ENCODE data around the gene OTOF.

Gene OTOF

GRCh38 chr2:26449278-26450030 lies 28.5 kb downstream of the OTOF start:
- no peak for DNase-seq

- no peak for DNase-seq
These were observed 29.3 kb downstream of the OTOF start for GRCh38 chr2:26448651-26449050.

- no peak for DNase-seq
These were observed 33.7 kb downstream of the OTOF start for GRCh38 chr2:26444236-26444635.

- DNase-seq: no peak
These were observed 35.2 kb downstream of the OTOF start for GRCh38 chr2:26442707-26443106.

- DNase-seq: no peak
These were observed 35.6 kb downstream of the OTOF start for GRCh38 chr2:26442301-26442700.

- no peak for DNase-seq
These were observed 39.0 kb downstream of the OTOF start for GRCh38 chr2:26438926-26439325.

GRCh38 chr2:26438526-26438925 lies 39.4 kb downstream of the OTOF start:
- no peak for DNase-seq

- DNase-seq: no peak
These were observed 42.8 kb downstream of the OTOF start for GRCh38 chr2:26435106-26435505.

- DNase-seq: no peak
These were observed 45.1 kb downstream of the OTOF start for GRCh38 chr2:26432859-26433258.

- DNase-seq: no peak
These were observed 45.6 kb downstream of the OTOF start for GRCh38 chr2:26432363-26432762.

GRCh38 chr2:26430826-26431225 lies 47.1 kb downstream of the OTOF start:
- no peak for DNase-seq

- peak; percentile 55 for DNase-seq
These were observed 47.9 kb downstream of the OTOF start for GRCh38 chr2:26429779-26430578.

GRCh38 chr2:26428846-26429245 lies 49.1 kb downstream of the OTOF start:
- DNase-seq: no peak

- no peak for DNase-seq
These were observed 53.7 kb downstream of the OTOF start for GRCh38 chr2:26424221-26424620.

- DNase-seq: no peak
These were observed 54.2 kb downstream of the OTOF start for GRCh38 chr2:26423750-26424149.

- no peak for DNase-seq
These were observed 54.8 kb downstream of the OTOF start for GRCh38 chr2:26422947-26423629.

GRCh38 chr2:26421961-26422360 lies 56.0 kb downstream of the OTOF start:
- DNase-seq: no peak

GRCh38 chr2:26414311-26414710 lies 63.6 kb downstream of the OTOF start:
- DNase-seq: no peak

- no peak for DNase-seq
These were observed 65.7 kb downstream of the OTOF start for GRCh38 chr2:26412091-26412673.

- DNase-seq: no peak
These were observed 66.5 kb downstream of the OTOF start for GRCh38 chr2:26411419-26411818.

- DNase-seq: no peak
These were observed 67.1 kb downstream of the OTOF start for GRCh38 chr2:26410764-26411243.

- DNase-seq: no peak
These were observed 68.1 kb downstream of the OTOF start for GRCh38 chr2:26409785-26410184.

- DNase-seq: no peak
These were observed 70.4 kb downstream of the OTOF start for GRCh38 chr2:26407526-26407925.
